HG03103 (cell line): Measurements from ENCODE around the gene NHP2.

Experiments used
- ATAC-seq: cut with Tn5 transposase; IDR thresholded peaks from one replicate; pipeline ENCODE4 v1.9.1; 2021; ENCODE audit warnings: low read depth; ENCODE audit not compliant: unreplicated experiment

NHP2 gene

GRCh38 chr5:178177569-178177968 lies 23.9 kb upstream of the NHP2 start:
- ATAC-seq, result no peak

GRCh38 chr5:178176791-178177190 lies 23.1 kb upstream of the NHP2 start:
- no peak for ATAC-seq

- no peak for ATAC-seq
These were observed 20.8 kb upstream of the NHP2 start for GRCh38 chr5:178174456-178174855.

GRCh38 chr5:178170455-178170854 lies 16.8 kb upstream of the NHP2 start:
- ATAC-seq, result no peak

- no peak for ATAC-seq
These were observed 11.9 kb upstream of the NHP2 start for GRCh38 chr5:178165581-178165980.

- ATAC-seq, result peak; percentile 94
These were observed 10.4 kb upstream of the NHP2 start for GRCh38 chr5:178163772-178164735.

GRCh38 chr5:178162481-178162880 lies 8.8 kb upstream of the NHP2 start:
- no peak for ATAC-seq

GRCh38 chr5:178160176-178160575 lies 6.5 kb upstream of the NHP2 start:
- no peak for ATAC-seq

GRCh38 chr5:178155065-178155464 lies 1.4 kb upstream of the NHP2 start:
- ATAC-seq, result no peak

- no peak for ATAC-seq
These were observed 917 bp downstream of the NHP2 start for GRCh38 chr5:178152491-178153444.

- no peak for ATAC-seq
These were observed 2.5 kb downstream of the NHP2 start for GRCh38 chr5:178150977-178151734.

GRCh38 chr5:178149199-178149932 lies 4.3 kb downstream of the NHP2 start:
- ATAC-seq, result no peak

- ATAC-seq, result no peak
These were observed 6.3 kb downstream of the NHP2 start for GRCh38 chr5:178147406-178147805.

GRCh38 chr5:178145965-178146820 lies 7.5 kb downstream of the NHP2 start:
- peak; percentile 70 for ATAC-seq

GRCh38 chr5:178143901-178144300 lies 9.8 kb downstream of the NHP2 start:
- ATAC-seq, result no peak

- ATAC-seq, result no peak
These were observed 10.4 kb downstream of the NHP2 start for GRCh38 chr5:178143246-178143645.

GRCh38 chr5:178142642-178143041 lies 11.0 kb downstream of the NHP2 start:
- no peak for ATAC-seq

GRCh38 chr5:178141550-178141949 lies 12.1 kb downstream of the NHP2 start:
- no peak for ATAC-seq

- no peak for ATAC-seq
These were observed 15.7 kb downstream of the NHP2 start for GRCh38 chr5:178137991-178138390.
